Measurements from ENCODE around the gene KHK.

The KHK gene

GRCh38 chr2:27080603-27080936 is 6.0 kb upstream of the KHK start:
- in situ Hi-C loops (cut with MboI; ENCODE audit: low sequenced_read_pairs) = no loop called here

GRCh38 chr2:27081984-27082772 is 4.4 kb upstream of the KHK start:
- in situ Hi-C loops (cut with MboI; ENCODE audit: low sequenced_read_pairs) = no loop called here

GRCh38 chr2:27082773-27083409 is 3.7 kb upstream of the KHK start:
- in situ Hi-C loops (cut with MboI; ENCODE audit: low sequenced_read_pairs) = no loop called here

GRCh38 chr2:27083410-27084296 is 2.9 kb upstream of the KHK start:
- in situ Hi-C loops (cut with MboI; ENCODE audit: low sequenced_read_pairs) = no loop called here

GRCh38 chr2:27084297-27085061 is 2.1 kb upstream of the KHK start:
- in situ Hi-C loops (cut with MboI; ENCODE audit: low sequenced_read_pairs) = no loop called here

GRCh38 chr2:27085062-27085672 is 1.4 kb upstream of the KHK start:
- in situ Hi-C loops (cut with MboI; ENCODE audit: low sequenced_read_pairs) = no loop called here

- in situ Hi-C loops (cut with MboI; ENCODE audit: low sequenced_read_pairs) = no loop called here
These were observed 891 bp upstream of the KHK start for GRCh38 chr2:27085673-27086089.

GRCh38 chr2:27086090-27086723 is 365 bp upstream of the KHK start:
- in situ Hi-C loops (cut with MboI; ENCODE audit: low sequenced_read_pairs) = no loop called here

GRCh38 chr2:27087823-27088410 is 1.3 kb downstream of the KHK start:
- in situ Hi-C loops (cut with MboI; ENCODE audit: low sequenced_read_pairs) = no loop called here

GRCh38 chr2:27088634-27089033 is 2.1 kb downstream of the KHK start:
- in situ Hi-C loops (cut with MboI; ENCODE audit: low sequenced_read_pairs) = no loop called here

- in situ Hi-C loops (cut with MboI; ENCODE audit: low sequenced_read_pairs) = no loop called here
These were observed 2.8 kb downstream of the KHK start for GRCh38 chr2:27089111-27089954.

GRCh38 chr2:27091746-27092695 is 5.4 kb downstream of the KHK start:
- in situ Hi-C loops (cut with MboI; ENCODE audit: low sequenced_read_pairs) = no loop called here

GRCh38 chr2:27092696-27093429 is 6.3 kb downstream of the KHK start:
- in situ Hi-C loops (cut with MboI; ENCODE audit: low sequenced_read_pairs) = no loop called here

- in situ Hi-C loops (cut with MboI; ENCODE audit: low sequenced_read_pairs) = no loop called here
These were observed 7.1 kb downstream of the KHK start for GRCh38 chr2:27093430-27094352.

- in situ Hi-C loops (cut with MboI; ENCODE audit: low sequenced_read_pairs) = no loop called here
These were observed 7.9 kb downstream of the KHK start for GRCh38 chr2:27094353-27094984.

- in situ Hi-C loops (cut with MboI; ENCODE audit: low sequenced_read_pairs) = no loop called here
These were observed 8.8 kb downstream of the KHK start for GRCh38 chr2:27095427-27095744.

All from HL-60/S4 treated with retinoic acid at 250 ng/mL for 4 days and 3 days (cell line).